ENCODE data around the gene HARS1. TPM values are rescaled to one million over a fixed set of nuclear protein-coding genes. Genes with fewer than 3 reads are reported as not detected.
"Not testable (repeated sequence)": the region's sequence is repeated elsewhere in the genome, so short reads cannot be mapped to it uniquely, and the experiment has no call there.

Gene HARS1
- total and polyA plus RNA-seq, 3 donors from 2014 or later = 58.7 to 73.4 (median 63.9) TPM

GRCh38 chr5:140671472-140672125 is 19.6 kb downstream of the HARS1 start:
- TF ChIP-seq POLR2A (IDR thresholded peaks at IDR 0.05) (no peak), CTCF (IDR thresholded peaks at IDR 0.05) (no peak)
- H3K27me3 ChIP-seq = no peaks in the 10 kb centered on the region
- H3K4me1 ChIP-seq = no peaks in the 10 kb centered on the region
- 63 to 92% methylated on average over 1 to 5 of the region's 7 CpGs for WGBS, 2 donors
- H3K9me3 ChIP-seq = no peaks in the 10 kb centered on the region
- no peak for DNase-seq
- intact Hi-C loops (cut with DNase I; ENCODE audit: low total_unique reads) = no loop called here
- peak overlapping the region in 1 of 2 donors; percentile 38 for H3K4me3 ChIP-seq
- H3K36me3 ChIP-seq (ENCODE audit: low read depth, missing control alignments) = no peaks in the 10 kb centered on the region
- no peak overlapping the region for H3K27ac ChIP-seq

GRCh38 chr5:140671035-140671434 is 20.1 kb downstream of the HARS1 start:
- H3K27ac ChIP-seq; H3K9me3 ChIP-seq; H3K4me1 ChIP-seq; H3K36me3 ChIP-seq (ENCODE audit: low read depth, missing control alignments); H3K27me3 ChIP-seq; intact Hi-C loops (cut with DNase I; ENCODE audit: low total_unique reads); DNase-seq; H3K4me3 ChIP-seq: not testable (repeated sequence)
- WGBS, 2 donors = 88 to 90% methylated on average over 4 of the region's 4 CpGs

GRCh38 chr5:140664359-140665119 is 26.6 kb downstream of the HARS1 start, which contains the start of gene WDR55:
TSS of gene WDR55 (plus strand) at chr5:140664904. CDS start at chr5:140664913, 9 bp downstream.
- Histone ChIP-seq H3K9me3 (no peaks in the 10 kb centered on the region), H3K4me1 (peaks cover 11% of the 10 kb centered on the region), H3K4me3 (peak within 1 kb of the TSS; percentile 67 to 83), H3K36me3 (ENCODE audit: low read depth, missing control alignments) (peaks cover 3% of the 10 kb centered on the region), H3K27ac (peak within 1 kb of the TSS; percentile 79), H3K27me3 (no peaks in the 10 kb centered on the region)
- intact Hi-C loops (cut with DNase I; ENCODE audit: low total_unique reads) = no loop called here
- peak; percentile 98 for DNase-seq
- WGBS, 2 donors = 0 to 1% methylated on average over 22 to 54 of the region's 54 CpGs
- TF ChIP-seq POLR2A (IDR thresholded peaks at IDR 0.05) = peak; percentile 29
- no peak for TF ChIP-seq CTCF (IDR thresholded peaks at IDR 0.05)

DNA sequence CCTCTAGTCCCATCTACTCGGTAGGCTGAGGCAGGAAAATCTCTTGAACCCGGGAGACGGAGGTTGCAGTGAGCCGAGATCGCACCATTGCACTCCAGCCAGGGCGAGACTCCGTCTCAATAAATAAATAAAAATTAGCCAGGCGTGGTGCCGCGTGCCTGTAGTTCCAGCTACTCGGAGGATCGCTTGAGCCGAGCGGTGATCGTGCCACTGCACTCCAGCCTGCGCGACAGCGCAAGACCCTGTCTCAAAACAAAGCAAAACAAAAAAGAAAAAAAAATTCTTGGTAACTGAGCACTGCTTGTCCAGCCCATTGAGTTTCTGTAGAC is 27.2 kb downstream of the HARS1 start:
- Histone ChIP-seq H3K27me3 (no peaks in the 10 kb centered on the region), H3K36me3 (ENCODE audit: low read depth, missing control alignments) (peaks cover 3% of the 10 kb centered on the region), H3K4me1 (peaks cover 11% of the 10 kb centered on the region), H3K4me3 (peak overlapping the region; percentile 67 to 83), H3K9me3 (no peaks in the 10 kb centered on the region), H3K27ac (peak overlapping the region; percentile 79)
- TF ChIP-seq POLR2A (IDR thresholded peaks at IDR 0.05) (no peak), CTCF (IDR thresholded peaks at IDR 0.05) (no peak)
- DNase-seq = no peak
- intact Hi-C loops (cut with DNase I; ENCODE audit: low total_unique reads) = no loop called here
- 6 to 9% methylated on average over 18 of the region's 18 CpGs for WGBS, 2 donors

- H3K27ac ChIP-seq; H3K9me3 ChIP-seq; H3K4me1 ChIP-seq; DNase-seq; H3K36me3 ChIP-seq (ENCODE audit: low read depth, missing control alignments); H3K27me3 ChIP-seq; H3K4me3 ChIP-seq; intact Hi-C loops (cut with DNase I; ENCODE audit: low total_unique reads): not testable (repeated sequence)
- 84 to 85% methylated on average over 6 of the region's 6 CpGs for WGBS, 2 donors
Observed at GRCh38 chr5:140660371-140660770, 30.8 kb downstream of the HARS1 start.
